HCT116 (cell line): ENCODE measurements around the gene MMP24. TPM values are rescaled to one million over a fixed set of nuclear protein-coding genes. Genes with fewer than 3 reads are reported as not detected.

Experiments used
- ATAC-seq: fragments of 200-7000 bp; cut with Tn5 transposase; 2 replicates; pipeline ENCODE4 v1.9.1; 2020; ENCODE audit warnings: mild to moderate bottlenecking, moderate library complexity
- BruUV-seq: library from RNA; stranded (reverse); fragments of 400-500 nt; replicated peaks from 2 replicates; lab custom pipeline; 2021; lab: Mats Ljungman, UMichigan
- CTCF ChIA-PET: fragments of 300-600 bp; sonication (Branson Sonifier 250); formaldehyde crosslinking; loops from one replicate; lab custom pipeline; 2021; ENCODE audit warnings: antibody characterized with exemption; lab: Charles Lee
- POLR2A ChIA-PET: fragments of 300-600, 350-600 bp; sonication (Branson Sonifier 250); formaldehyde crosslinking; loops from one replicate; lab custom pipeline; 2021; ENCODE audit warnings: antibody characterized with exemption; lab: Charles Lee
- RAD21 ChIA-PET, 2 experiments: fragments of 300-600 bp; sonication (Branson Sonifier 250); formaldehyde crosslinking; loops; one replicate each; lab custom pipeline; 2023; ENCODE audit warnings: low total read pairs in 2 of 2; ENCODE audit not compliant: uncharacterized antibody in 2 of 2, unreplicated experiment in 2 of 2, low non-redundant PET in 1 of 2; lab: Charles Lee
- DNase-seq: peaks from one replicate; pipeline ENCODE4 v3.0.0-alpha.2; 2010; ENCODE audit warnings: low read depth, low spot score
- H2AFZ ChIP-seq: fragments of 200-600 bp; shearing (Covaris generic), sonication (generic); 2 replicates; pipeline ENCODE4 v1.6.1; 2017; ENCODE audit warnings: low read depth, mixed run types, mixed read lengths, antibody characterized with exemption, low read length; ENCODE audit not compliant: poor library complexity, severe bottlenecking
- H3K27ac ChIP-seq: 2 replicates; pipeline ENCODE4 v1.5.1; 2012; ENCODE audit warnings: low read depth, low read length
- H3K27me3 ChIP-seq: fragments of 200-600 bp; sonication (generic); 2 replicates; pipeline ENCODE4 v1.6.1; 2016; ENCODE audit warnings: mixed run types, low read length, mixed read lengths; ENCODE audit not compliant: insufficient read depth
- H3K36me3 ChIP-seq, 2 experiments: fragments of 200-500 bp in 1 of 2; fragments of 200-600 bp in 1 of 2; sonication (Bioruptor generic) in 1 of 2; sonication (generic) in 1 of 2; 2 replicates each; pipeline versions ENCODE4 v1.5.1 to v1.6.1; 2014 to 2016; ENCODE audit warnings: low read length in 2 of 2, inconsistent platforms in 1 of 2, mixed read lengths in 1 of 2, mixed run types in 1 of 2; ENCODE audit not compliant: insufficient read depth in 2 of 2, control insufficient read depth in 1 of 2
- H3K4me1 ChIP-seq, 2 experiments: fragments of 200-600 bp in 1 of 2; sonication (generic) in 1 of 2; 2 replicates each; pipeline versions ENCODE4 v1.5.1 to v1.6.1; 2012 to 2017; ENCODE audit warnings: low read length in 2 of 2, inconsistent platforms in 1 of 2, mild to moderate bottlenecking in 1 of 2, mixed read lengths in 1 of 2, mixed run types in 1 of 2, moderate library complexity in 1 of 2; ENCODE audit not compliant: insufficient read depth in 2 of 2, control insufficient read depth in 1 of 2
- H3K4me2 ChIP-seq: fragments of 200-600 bp; sonication (generic); 2 replicates; pipeline ENCODE4 v1.6.1; 2017; ENCODE audit warnings: mixed run types, low read length, mixed read lengths
- H3K4me3 ChIP-seq, 2 experiments: fragments of 200-600 bp in 1 of 2; sonication (generic) in 1 of 2; replicated peaks in 1 of 2; 2 replicates each; pipeline ENCODE4 v1.5.1; 2011 to 2016; ENCODE audit warnings: low read length in 2 of 2, control low read depth in 1 of 2, low read depth in 1 of 2, mild to moderate bottlenecking in 1 of 2, mixed read lengths in 1 of 2, mixed run types in 1 of 2
- H3K79me2 ChIP-seq: fragments of 200-600 bp; sonication (generic); 2 replicates; pipeline ENCODE4 v1.6.1; 2017; ENCODE audit warnings: mild to moderate bottlenecking, mixed run types, low read length, moderate library complexity, mixed read lengths; ENCODE audit not compliant: insufficient read depth
- H3K9ac ChIP-seq: fragments of 200-600 bp; sonication (generic); 2 replicates; pipeline ENCODE4 v1.6.1; 2016; ENCODE audit warnings: low read length, mixed read lengths
- H3K9me2 ChIP-seq: fragments of 200-600 bp; sonication (generic), shearing (Covaris generic); 2 replicates; pipeline ENCODE4 v1.6.1; 2017; ENCODE audit warnings: mixed run types, mild to moderate bottlenecking, moderate library complexity; ENCODE audit not compliant: insufficient read depth
- H3K9me3 ChIP-seq, 2 experiments: fragments of 200-500 bp in 1 of 2; fragments of 200-600 bp in 1 of 2; sonication (Bioruptor generic) in 1 of 2; sonication (generic) in 1 of 2; 2 replicates each; pipeline ENCODE4 v1.6.1; 2014 to 2017; ENCODE audit warnings: low read length in 2 of 2, mixed read lengths in 2 of 2, inconsistent platforms in 1 of 2, low read depth in 1 of 2, mild to moderate bottlenecking in 1 of 2, mixed run types in 1 of 2, moderate library complexity in 1 of 2; ENCODE audit not compliant: control insufficient read depth in 1 of 2, insufficient read depth in 1 of 2
- H4K20me1 ChIP-seq: fragments of 200-600 bp; sonication (generic), shearing (Covaris generic); 2 replicates; pipeline ENCODE4 v1.6.1; 2017; ENCODE audit warnings: mixed run types, mild to moderate bottlenecking, moderate library complexity; ENCODE audit not compliant: insufficient read depth
- ATF3 ChIP-seq: IDR thresholded peaks from 2 replicates; pipeline ENCODE4 v1.6.1; 2012
- CBX3 ChIP-seq: IDR thresholded peaks from 2 replicates; pipeline ENCODE4 v1.6.1; 2012; ENCODE audit warnings: low read depth
- CEBPB ChIP-seq: IDR thresholded peaks from 2 replicates; pipeline ENCODE4 v1.6.1; 2012; ENCODE audit warnings: low read depth
- CTCF ChIP-seq, 3 experiments: fragments of 200-600 bp in 1 of 3; sonication (generic) in 1 of 3; IDR thresholded peaks in 2 of 3; conservative IDR thresholded peaks in 1 of 3; 2 replicates each; pipeline ENCODE4 v1.5.1; 2012 to 2017; ENCODE audit warnings: low read depth in 2 of 3, low read length in 2 of 3, antibody characterized with exemption in 1 of 3, borderline replicate concordance in 1 of 3, control low read depth in 1 of 3, mild to moderate bottlenecking in 1 of 3, mixed read lengths in 1 of 3, mixed run types in 1 of 3, moderate library complexity in 1 of 3; ENCODE audit not compliant: insufficient read depth in 1 of 3
- EGR1 ChIP-seq: IDR thresholded peaks from 2 replicates; pipeline ENCODE4 v1.6.1; 2012; ENCODE audit warnings: low read depth
- ELF1 ChIP-seq: IDR thresholded peaks from 2 replicates; pipeline ENCODE4 v1.6.1; 2012; ENCODE audit warnings: low read depth, borderline replicate concordance
- EZH2phosphoT487 ChIP-seq: fragments of 200-600 bp; IDR thresholded peaks from 2 replicates; pipeline ENCODE4 v1.6.1; 2018; ENCODE audit warnings: antibody characterized with exemption, borderline replicate concordance
- JUND ChIP-seq: IDR thresholded peaks from 2 replicates; pipeline ENCODE4 v1.6.1; 2012
- MAX ChIP-seq: IDR thresholded peaks from 2 replicates; pipeline ENCODE4 v1.6.1; 2012
- POLR2A ChIP-seq: IDR thresholded peaks from 2 replicates; pipeline ENCODE4 v1.7.0; 2011; ENCODE audit warnings: borderline replicate concordance; ENCODE audit not compliant: insufficient read depth, insufficient read length; ENCODE audit errors: extremely low read depth
- POLR2AphosphoS5 ChIP-seq: IDR thresholded peaks from 2 replicates; pipeline ENCODE4 v1.6.1; 2011; ENCODE audit warnings: mild to moderate bottlenecking, low read depth, low read length, moderate library complexity
- REST ChIP-seq: IDR thresholded peaks from 2 replicates; pipeline ENCODE4 v1.6.1; 2012; ENCODE audit warnings: low read depth
- SP1 ChIP-seq: IDR thresholded peaks from 2 replicates; pipeline ENCODE4 v1.6.1; 2012; ENCODE audit warnings: low read depth
- SRF ChIP-seq: IDR thresholded peaks from 2 replicates; pipeline ENCODE4 v1.6.1; 2012; ENCODE audit warnings: low read depth
- ZNF274 ChIP-seq: fragments of 200-500 bp; sonication (Bioruptor generic); IDR thresholded peaks from 2 replicates; pipeline ENCODE4 v1.6.1; 2014; ENCODE audit warnings: mild to moderate bottlenecking, low read depth, low read length, inconsistent platforms
- intact Hi-C: fragments of 100-400 bp; cut with micrococcal nuclease; formaldehyde crosslinking; loops from 2 replicates; pipeline ENCODE4 v1.10.0; 2022
- total RNA-seq: library from RNA; stranded (reverse); gene quantifications from one replicate; pipeline ENCODE4 v1.2.1, GENCODE V29; 2021; ENCODE audit not compliant: unreplicated experiment

MMP24 gene
- total RNA-seq, 1 experiment from 2014 or later: not detected

GRCh38 chr20:35291654-35292503, 65.4 kb downstream of the MMP24 start, which contains the start of gene FAM83C:
Gene FAM83C, minus strand, starts transcription at chr20:35292425. Its CDS starts 121 bp downstream, at chr20:35292304.
- no peaks in the 10 kb centered on the region for H3K79me2 ChIP-seq
- H3K27ac ChIP-seq: no peak within 1 kb of the TSS
- no peaks in the 10 kb centered on the region for H3K9me2 ChIP-seq
- no peak within 1 kb of the TSS for H3K9ac ChIP-seq
- DNase-seq: no peak
- POLR2A ChIA-PET: no interaction called here
- no TSS peak for BruUV-seq
- no peaks in the 10 kb centered on the region for H4K20me1 ChIP-seq
- RAD21 ChIA-PET: no interaction called here
- no peaks in the 10 kb centered on the region for H3K36me3 ChIP-seq
- no peak within 1 kb of the TSS for H3K4me2 ChIP-seq
- no peaks in the 10 kb centered on the region for H3K27me3 ChIP-seq
- intact Hi-C loops: no loop called here
- H3K4me3 ChIP-seq: no peak within 1 kb of the TSS
- H2AFZ ChIP-seq: no peak within 1 kb of the TSS
- no peaks in the 10 kb centered on the region for H3K9me3 ChIP-seq
- TF ChIP-seq ELF1 (no peak), EGR1 (no peak), CBX3 (no peak), JUND (no peak), ATF3 (no peak), SP1 (no peak), ZNF274 (no peak), SRF (no peak), CTCF (IDR thresholded peaks at IDR 0.05 in 2 of 3, conservative IDR thresholded peaks at IDR 0.05 in 1 of 3; ENCODE audit: borderline replicate concordance in 1 of 3, insufficient read depth in 1 of 3, low read depth in 2 of 3, low read length in 2 of 3) (no peak), MAX (no peak), CEBPB (no peak), POLR2AphosphoS5 (no peak), POLR2A (no peak), EZH2phosphoT487 (no peak), REST (no peak)
- TF ChIP-seq, all 23 proteins: peak for 0
- peaks cover 0 to 2% of the 10 kb centered on the region in 2 experiments; a peak in 2 of 4 replicates for H3K4me1 ChIP-seq
- ATAC-seq: no peak
- CTCF ChIA-PET: interaction anchor here (5.2 kb wide), 1 partner anchor 13 kb away, joined by 27 read pairs; no protein-coding TSS in a partner anchor
